Naive thymus-derived CD4-positive, alpha-beta T cell (primary cell): ENCODE measurements around the gene NR6A1. TPM values are rescaled to one million over a fixed set of nuclear protein-coding genes. Genes with fewer than 3 reads are reported as not detected.

Experiments used
- ATAC-seq: fragments of 150-1000 bp; cut with Tn5 transposase; 2 replicates; pipeline ENCODE4 v1.10.0; 2021; ENCODE audit warnings: mild to moderate bottlenecking, moderate library complexity
- CTCF ChIA-PET: fragments of 350-600 bp; sonication (Branson Sonifier 250); formaldehyde crosslinking; loops from one replicate; lab custom pipeline; 2021; ENCODE audit warnings: antibody characterized with exemption; lab: Charles Lee
- POLR2A ChIA-PET: fragments of 350-600 bp; sonication (Branson Sonifier 250); formaldehyde crosslinking; loops from one replicate; lab custom pipeline; 2021; ENCODE audit warnings: antibody characterized with exemption, inconsistent platforms; lab: Charles Lee
- DNase-seq, 9 donors: peaks; one replicate each; pipeline versions ENCODE4 v3.0.0 to v3.0.0-alpha.2; 2020 to 2022; ENCODE audit warnings: mixed read lengths in 1 of 9
- H3K27ac ChIP-seq: one replicate; pipeline ENCODE4 v1.7.0; 2013; ENCODE audit warnings: mild to moderate bottlenecking, low read depth, low read length, moderate library complexity
- H3K27me3 ChIP-seq, 2 donors: one replicate each; pipeline ENCODE4 v1.7.0; 2013; ENCODE audit warnings: low read length in 2 of 2, mild to moderate bottlenecking in 2 of 2, moderate library complexity in 2 of 2; ENCODE audit not compliant: control insufficient read depth in 2 of 2, insufficient read depth in 2 of 2
- H3K36me3 ChIP-seq, 3 experiments: 1 replicate in 2 of 3; 2 replicates in 1 of 3; pipeline ENCODE4 v1.7.0; 2013; ENCODE audit warnings: low read length in 3 of 3, mild to moderate bottlenecking in 3 of 3, moderate library complexity in 1 of 3; ENCODE audit not compliant: insufficient read depth in 3 of 3, control insufficient read depth in 2 of 3
- H3K4me1 ChIP-seq, 2 donors: one replicate each; pipeline ENCODE4 v1.7.0; 2013; ENCODE audit warnings: low read length in 2 of 2, mild to moderate bottlenecking in 2 of 2, moderate library complexity in 1 of 2; ENCODE audit not compliant: control insufficient read depth in 2 of 2, insufficient read depth in 2 of 2
- H3K4me3 ChIP-seq: 2 replicates; pipeline ENCODE4 v1.7.0; 2013; ENCODE audit warnings: mild to moderate bottlenecking, low read length
- H3K9me3 ChIP-seq, 3 experiments: 1 replicate in 2 of 3; 2 replicates in 1 of 3; pipeline ENCODE4 v1.7.0; 2013; ENCODE audit warnings: low read length in 3 of 3; ENCODE audit not compliant: control insufficient read depth in 2 of 3
- H3K27ac Mint-ChIP-seq, 9 donors: one replicate each; pipeline ENCODE4 v1.8.0; 2020 to 2022; ENCODE audit warnings: mixed read lengths in 9 of 9, mild to moderate bottlenecking in 8 of 9, moderate library complexity in 5 of 9, inconsistent platforms in 2 of 9
- H3K27me3 Mint-ChIP-seq, 5 donors: one replicate each; pipeline ENCODE4 v1.8.0; 2021 to 2022; ENCODE audit warnings: mixed read lengths in 5 of 5, mild to moderate bottlenecking in 1 of 5
- H3K36me3 Mint-ChIP-seq, 5 donors: one replicate each; pipeline ENCODE4 v1.8.0; 2020 to 2022; ENCODE audit warnings: mixed read lengths in 5 of 5, mild to moderate bottlenecking in 3 of 5, inconsistent platforms in 1 of 5
- H3K4me1 Mint-ChIP-seq, 7 donors: one replicate each; pipeline ENCODE4 v1.8.0; 2020 to 2022; ENCODE audit warnings: mixed read lengths in 7 of 7, mild to moderate bottlenecking in 3 of 7, inconsistent platforms in 1 of 7
- H3K4me3 Mint-ChIP-seq, 10 donors: one replicate each; pipeline ENCODE4 v1.8.0; 2020 to 2022; ENCODE audit warnings: mild to moderate bottlenecking in 10 of 10, mixed read lengths in 10 of 10, moderate library complexity in 6 of 10, inconsistent platforms in 2 of 10
- H3K9me3 Mint-ChIP-seq, 11 donors: one replicate each; pipeline ENCODE4 v1.8.0; 2020 to 2022; ENCODE audit warnings: mixed read lengths in 11 of 11, mild to moderate bottlenecking in 4 of 11, inconsistent platforms in 1 of 11, moderate library complexity in 1 of 11
- intact Hi-C, 2 donors: fragments of 100-400 bp; cut with micrococcal nuclease; formaldehyde crosslinking; loops; one replicate each; pipeline ENCODE4 v1.15.1; 2023
- polyA plus RNA-seq, 2 donors: library from polyadenylated mRNA; unstranded; fragments of 300-500 nt; fragmentation: Illumina TruSeq; gene quantifications; one replicate each; pipeline ENCODE4 v1.2.3, GENCODE V29; 2021
- total RNA-seq, 6 experiments: library from RNA in 5 of 6; stranded (reverse) in 5 of 6; gene quantifications; 1 replicate in 5 of 6; 2 replicates in 1 of 6; pipeline ENCODE4 v1.2.3 and lab custom pipeline; 2021 to 2026

The NR6A1 gene
- total and polyA plus RNA-seq, 7 experiments from 2014 or later = 0.21 to 0.78 (median 0.51) TPM; not detected in 4

- ChIA-PET CTCF (no interaction called here), POLR2A (no interaction called here)
Observed at GRCh38 chr9:124812441-124812876, 41.3 kb upstream of the NR6A1 start.

GRCh38 chr9:124810663-124811355 is 39.7 kb upstream of the NR6A1 start:
- Mint-ChIP-seq H3K27me3 (peaks cover 0 to 15% (median 4%) of the 10 kb centered on the region in 5 donors), H3K36me3 (no peaks in the 10 kb centered on the region), H3K9me3 (no peaks in the 10 kb centered on the region), H3K4me1 (no peaks in the 10 kb centered on the region), H3K4me3 (no peak overlapping the region), H3K27ac (no peak overlapping the region)
- CTCF ChIA-PET = no interaction called here
- Histone ChIP-seq H3K4me1 (no peaks in the 10 kb centered on the region), H3K9me3 (no peaks in the 10 kb centered on the region), H3K27ac (no peak overlapping the region), H3K4me3 (no peak overlapping the region), H3K27me3 (no peaks in the 10 kb centered on the region), H3K36me3 (no peaks in the 10 kb centered on the region)
- POLR2A ChIA-PET = no interaction called here
- DNase-seq (no peak), ATAC-seq (no peak)
- intact Hi-C loops = no loop called here

More at GRCh38 chr9:124812441-124812876, 41.3 kb upstream of the NR6A1 start:
- no peak overlapping the region for H3K4me3 Mint-ChIP-seq
- intact Hi-C loops = no loop called here
- ATAC-seq (no peak), DNase-seq (no peak)
- H3K27me3 Mint-ChIP-seq = peaks cover 0 to 17% (median 5%) of the 10 kb centered on the region in 5 donors
- no peaks in the 10 kb centered on the region for H3K9me3 Mint-ChIP-seq
- H3K36me3 Mint-ChIP-seq = no peaks in the 10 kb centered on the region
- Histone ChIP-seq H3K27ac (no peak overlapping the region), H3K4me3 (no peak overlapping the region), H3K9me3 (no peaks in the 10 kb centered on the region), H3K36me3 (no peaks in the 10 kb centered on the region), H3K27me3 (no peaks in the 10 kb centered on the region), H3K4me1 (no peaks in the 10 kb centered on the region)
- no peak overlapping the region for H3K27ac Mint-ChIP-seq
- H3K4me1 Mint-ChIP-seq = peaks cover 0 to 5% (median 0%) of the 10 kb centered on the region in 7 donors

- no peak for ATAC-seq
- DNase-seq = no peak
- POLR2A ChIA-PET = no interaction called here
- no peak overlapping the region for H3K27ac ChIP-seq
- CTCF ChIA-PET = no interaction called here
- H3K27me3 ChIP-seq = no peaks in the 10 kb centered on the region
- Mint-ChIP-seq H3K9me3 (no peaks in the 10 kb centered on the region), H3K27me3 (peaks cover 0 to 9% (median 5%) of the 10 kb centered on the region in 5 donors), H3K36me3 (no peaks in the 10 kb centered on the region), H3K4me3 (no peak overlapping the region), H3K27ac (no peak overlapping the region), H3K4me1 (no peaks in the 10 kb centered on the region)
- no peaks in the 10 kb centered on the region for H3K36me3 ChIP-seq
- H3K4me3 ChIP-seq = no peak overlapping the region
- intact Hi-C loops = no loop called here
- H3K4me1 ChIP-seq = no peaks in the 10 kb centered on the region
- H3K9me3 ChIP-seq = no peaks in the 10 kb centered on the region
Observed at GRCh38 chr9:124809741-124810500, 38.8 kb upstream of the NR6A1 start.

GRCh38 chr9:124809211-124809610 is 38.1 kb upstream of the NR6A1 start:
- Mint-ChIP-seq H3K27me3 (peaks cover 0 to 7% (median 5%) of the 10 kb centered on the region in 5 donors), H3K27ac (no peak overlapping the region), H3K4me1 (no peaks in the 10 kb centered on the region), H3K36me3 (no peaks in the 10 kb centered on the region), H3K9me3 (no peaks in the 10 kb centered on the region), H3K4me3 (no peak overlapping the region)
- Histone ChIP-seq H3K4me3 (no peak overlapping the region), H3K36me3 (no peaks in the 10 kb centered on the region), H3K9me3 (no peaks in the 10 kb centered on the region), H3K4me1 (no peaks in the 10 kb centered on the region), H3K27ac (no peak overlapping the region), H3K27me3 (no peaks in the 10 kb centered on the region)
- DNase-seq (no peak), ATAC-seq (no peak)
- ChIA-PET CTCF (no interaction called here), POLR2A (no interaction called here)
- intact Hi-C loops = no loop called here

GRCh38 chr9:124808246-124808956 is 37.3 kb upstream of the NR6A1 start:
- no peak overlapping the region for H3K27ac Mint-ChIP-seq
- ChIA-PET CTCF (no interaction called here), POLR2A (no interaction called here)
- Histone ChIP-seq H3K4me3 (no peak overlapping the region), H3K27me3 (no peaks in the 10 kb centered on the region), H3K9me3 (no peaks in the 10 kb centered on the region), H3K4me1 (no peaks in the 10 kb centered on the region), H3K36me3 (no peaks in the 10 kb centered on the region), H3K27ac (no peak overlapping the region)
- no peaks in the 10 kb centered on the region for H3K4me1 Mint-ChIP-seq
- DNase-seq (no peak), ATAC-seq (no peak)
- intact Hi-C loops = no loop called here
- no peaks in the 10 kb centered on the region for H3K36me3 Mint-ChIP-seq
- no peak overlapping the region for H3K4me3 Mint-ChIP-seq
- no peaks in the 10 kb centered on the region for H3K9me3 Mint-ChIP-seq
- H3K27me3 Mint-ChIP-seq = peaks cover 0 to 7% (median 5%) of the 10 kb centered on the region in 5 donors

- no peaks in the 10 kb centered on the region for H3K36me3 Mint-ChIP-seq
Observed at GRCh38 chr9:124805186-124805585, 34.1 kb upstream of the NR6A1 start.

More at GRCh38 chr9:124805186-124805585, 34.1 kb upstream of the NR6A1 start:
- Mint-ChIP-seq H3K27me3 (peaks cover 3 to 9% (median 8%) of the 10 kb centered on the region in 5 donors), H3K9me3 (no peaks in the 10 kb centered on the region), H3K4me1 (no peaks in the 10 kb centered on the region), H3K27ac (no peak overlapping the region), H3K4me3 (no peak overlapping the region)
- H3K27ac ChIP-seq = no peak overlapping the region
- H3K27me3 ChIP-seq = no peaks in the 10 kb centered on the region
- DNase-seq = no peak
- intact Hi-C loops = no loop called here
- no peak for ATAC-seq
- H3K9me3 ChIP-seq = no peaks in the 10 kb centered on the region
- POLR2A ChIA-PET = no interaction called here
- H3K4me3 ChIP-seq = no peak overlapping the region
- CTCF ChIA-PET = no interaction called here
- no peaks in the 10 kb centered on the region for H3K36me3 ChIP-seq
- no peaks in the 10 kb centered on the region for H3K4me1 ChIP-seq
